Measurements from ENCODE around the gene CLK3. TPM values are rescaled to one million over a fixed set of nuclear protein-coding genes. Genes with fewer than 3 reads are reported as not detected.
A peak's percentile ranks its signal among the peaks of the same experiment; 100 is the strongest.

CLK3 gene
- total and polyA plus RNA-seq, 10 of the 15 experiments (the other 5 are each of a cell fraction or from before 2014, with no cell fraction given): 3.3 to 169 (median 66.2) TPM

- no peak for TF ChIP-seq KLF5 (IDR thresholded peaks at IDR 0.05; ENCODE audit: partially characterized antibody)
- TF ChIP-seq ZNF24 (IDR thresholded peaks at IDR 0.05): no peak
- TF ChIP-seq, protein P1, sequence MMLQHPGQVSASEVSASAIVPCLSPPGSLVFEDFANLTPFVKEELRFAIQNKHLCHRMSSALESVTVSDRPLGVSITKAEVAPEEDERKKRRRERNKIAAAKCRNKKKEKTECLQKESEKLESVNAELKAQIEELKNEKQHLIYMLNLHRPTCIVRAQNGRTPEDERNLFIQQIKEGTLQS (IDR thresholded peaks at IDR 0.05; ENCODE audit: borderline replicate concordance, extremely low read depth, low read depth, low read length): peak; percentile 34; the same call in 1 of the 2 replicates
- TF ChIP-seq MTA3 (IDR thresholded peaks at IDR 0.05; ENCODE audit: borderline replicate concordance, low read length): no peak
- TF ChIP-seq IRF5 (IDR thresholded peaks at IDR 0.05; ENCODE audit: borderline replicate concordance): no peak
- no peak for TF ChIP-seq NFIC (IDR thresholded peaks at IDR 0.05; ENCODE audit: low read depth, low read length)
- no peak for TF ChIP-seq CUX1 (IDR thresholded peaks at IDR 0.05; ENCODE audit: insufficient replicate concordance, low read depth, low read length)
- no peak for TF ChIP-seq POU2F2 (IDR thresholded peaks at IDR 0.05; ENCODE audit: borderline replicate concordance, low read depth, low read length)
- TF ChIP-seq STAT1 (conservative IDR thresholded peaks at IDR 0.05): no peak
- TF ChIP-seq, protein P2, sequence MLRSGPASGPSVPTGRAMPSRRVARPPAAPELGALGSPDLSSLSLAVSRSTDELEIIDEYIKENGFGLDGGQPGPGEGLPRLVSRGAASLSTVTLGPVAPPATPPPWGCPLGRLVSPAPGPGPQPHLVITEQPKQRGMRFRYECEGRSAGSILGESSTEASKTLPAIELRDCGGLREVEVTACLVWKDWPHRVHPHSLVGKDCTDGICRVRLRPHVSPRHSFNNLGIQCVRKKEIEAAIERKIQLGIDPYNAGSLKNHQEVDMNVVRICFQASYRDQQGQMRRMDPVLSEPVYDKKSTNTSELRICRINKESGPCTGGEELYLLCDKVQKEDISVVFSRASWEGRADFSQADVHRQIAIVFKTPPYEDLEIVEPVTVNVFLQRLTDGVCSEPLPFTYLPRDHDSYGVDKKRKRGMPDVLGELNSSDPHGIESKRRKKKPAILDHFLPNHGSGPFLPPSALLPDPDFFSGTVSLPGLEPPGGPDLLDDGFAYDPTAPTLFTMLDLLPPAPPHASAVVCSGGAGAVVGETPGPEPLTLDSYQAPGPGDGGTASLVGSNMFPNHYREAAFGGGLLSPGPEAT (IDR thresholded peaks at IDR 0.05; ENCODE audit: low read depth): no peak
- TF ChIP-seq TAF1 (IDR thresholded peaks at IDR 0.05; ENCODE audit: borderline replicate concordance, low read depth, low read length): no peak
- no peak for TF ChIP-seq STAT3 (IDR thresholded peaks at IDR 0.05; ENCODE audit: low read depth, low read length)
- no peak for TF ChIP-seq MEF2B (IDR thresholded peaks at IDR 0.05; ENCODE audit: partially characterized antibody, poor library complexity, severe bottlenecking)
- TF ChIP-seq, protein P3, sequence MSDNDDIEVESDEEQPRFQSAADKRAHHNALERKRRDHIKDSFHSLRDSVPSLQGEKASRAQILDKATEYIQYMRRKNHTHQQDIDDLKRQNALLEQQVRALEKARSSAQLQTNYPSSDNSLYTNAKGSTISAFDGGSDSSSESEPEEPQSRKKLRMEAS (IDR thresholded peaks at IDR 0.05; ENCODE audit: low read depth, low read length): peak; percentile 47; the same call in 1 of the 2 replicates
- TF ChIP-seq DPF2 (IDR thresholded peaks at IDR 0.05): no peak
- TF ChIP-seq CBX5 (IDR thresholded peaks at IDR 0.05; ENCODE audit: low read depth): no peak
- no peak for TF ChIP-seq MYC (IDR thresholded peaks at IDR 0.05; ENCODE audit: insufficient read depth, insufficient read length, insufficient replicate concordance, low read length, severe bottlenecking)
- TF ChIP-seq HDGF (IDR thresholded peaks at IDR 0.05): peak; percentile 84; the same call in 1 of the 2 replicates
- no peak for TF ChIP-seq SIX5 (IDR thresholded peaks at IDR 0.05; ENCODE audit: low read depth, low read length, severe bottlenecking)
Measured at GRCh38 chr15:74620636-74621545, 5.3 kb downstream of the CLK3 start (continued).
